Astrocyte (in vitro differentiated cells and primary cell): ENCODE results near the gene GSG1L. TPM values are rescaled to one million over a fixed set of nuclear protein-coding genes. Genes with fewer than 3 reads are reported as not detected.

Experiments used
- DNase-seq: peaks from one replicate; pipeline ENCODE4 v3.0.0-alpha.2; 2010; ENCODE audit warnings: low read depth
- FAIRE-seq: peaks from 2 replicates; lab custom pipeline; 2011; peaks lifted over from hg19 to GRCh38; lab: Jason Lieb, UNC
- H2AFZ ChIP-seq: 2 replicates; pipeline ENCODE4 v1.6.0; 2012; ENCODE audit warnings: low read depth, low read length, inconsistent platforms
- H3K27ac ChIP-seq: 2 replicates; pipeline ENCODE4 v1.5.1; 2011; ENCODE audit warnings: low read depth, low read length, inconsistent platforms
- H3K27me3 ChIP-seq: 2 replicates; pipeline ENCODE4 v1.6.0; 2011; ENCODE audit warnings: low read length, inconsistent platforms; ENCODE audit not compliant: insufficient read depth
- H3K36me3 ChIP-seq: 2 replicates; pipeline ENCODE4 v1.5.1; 2011; ENCODE audit warnings: low read length, inconsistent platforms; ENCODE audit not compliant: insufficient read depth
- H3K4me1 ChIP-seq: 2 replicates; pipeline ENCODE4 v1.5.1; 2011; ENCODE audit warnings: low read length, inconsistent platforms; ENCODE audit not compliant: insufficient read depth
- H3K4me2 ChIP-seq: 2 replicates; pipeline ENCODE4 v1.6.0; 2012; ENCODE audit warnings: low read length, inconsistent platforms
- H3K4me3 ChIP-seq: 2 replicates; pipeline ENCODE4 v1.5.1; 2011; ENCODE audit warnings: low read depth, mild to moderate bottlenecking, low read length, inconsistent platforms; ENCODE audit not compliant: insufficient read depth
- H3K79me2 ChIP-seq: 2 replicates; pipeline ENCODE4 v1.6.0; 2012; ENCODE audit warnings: mild to moderate bottlenecking, low read length, inconsistent platforms; ENCODE audit not compliant: insufficient read depth
- H3K9ac ChIP-seq: 2 replicates; pipeline ENCODE4 v1.6.0; 2012; ENCODE audit warnings: mild to moderate bottlenecking, low read length, inconsistent platforms
- H3K9me3 ChIP-seq: 2 replicates; pipeline ENCODE4 v1.5.1; 2012; ENCODE audit warnings: low read depth, mild to moderate bottlenecking, low read length, inconsistent platforms; ENCODE audit not compliant: insufficient read depth
- H4K20me1 ChIP-seq: 2 replicates; pipeline ENCODE4 v1.6.0; 2012; ENCODE audit warnings: low read length, inconsistent platforms; ENCODE audit not compliant: insufficient read depth
- H3K27ac Mint-ChIP-seq: one replicate; pipeline ENCODE4 v1.8.0; 2021; ENCODE audit warnings: mild to moderate bottlenecking, mixed read lengths; ENCODE audit not compliant: unreplicated experiment
- H3K27me3 Mint-ChIP-seq: one replicate; pipeline ENCODE4 v1.8.0; 2021; ENCODE audit warnings: low read depth, mixed read lengths; ENCODE audit not compliant: unreplicated experiment
- H3K36me3 Mint-ChIP-seq: one replicate; pipeline ENCODE4 v1.8.0; 2021; ENCODE audit warnings: low read depth, mixed read lengths; ENCODE audit not compliant: unreplicated experiment
- H3K4me1 Mint-ChIP-seq: one replicate; pipeline ENCODE4 v1.8.0; 2021; ENCODE audit warnings: low read depth, mixed read lengths; ENCODE audit not compliant: unreplicated experiment
- H3K4me3 Mint-ChIP-seq: one replicate; pipeline ENCODE4 v1.8.0; 2021; ENCODE audit warnings: mild to moderate bottlenecking, moderate library complexity, mixed read lengths; ENCODE audit not compliant: unreplicated experiment
- H3K9me3 Mint-ChIP-seq: one replicate; pipeline ENCODE4 v1.8.0; 2021; ENCODE audit warnings: mild to moderate bottlenecking, mixed read lengths; ENCODE audit not compliant: unreplicated experiment
- CTCF ChIP-seq: IDR thresholded peaks from 2 replicates; pipeline ENCODE4 v1.5.1; 2011; ENCODE audit warnings: low read depth, mild to moderate bottlenecking, inconsistent platforms, low read length, moderate library complexity; ENCODE audit not compliant: insufficient read depth
- EZH2 ChIP-seq: IDR thresholded peaks from 2 replicates; pipeline ENCODE4 v1.6.1; 2012; ENCODE audit warnings: mild to moderate bottlenecking, low read length, inconsistent platforms; ENCODE audit not compliant: insufficient read depth
- total RNA-seq: library from RNA; stranded (reverse); gene quantifications from 2 replicates; pipeline ENCODE4 v1.2.1, GENCODE V29; 2021

The GSG1L gene
- total RNA-seq, 1 donor from 2014 or later: not detected

GRCh38 chr16:27853101-27853500 is 210.4 kb downstream of the GSG1L start:
- no peak overlapping the region for H3K9ac ChIP-seq
- peaks cover 45% of the 10 kb centered on the region for H3K27me3 Mint-ChIP-seq

DNA sequence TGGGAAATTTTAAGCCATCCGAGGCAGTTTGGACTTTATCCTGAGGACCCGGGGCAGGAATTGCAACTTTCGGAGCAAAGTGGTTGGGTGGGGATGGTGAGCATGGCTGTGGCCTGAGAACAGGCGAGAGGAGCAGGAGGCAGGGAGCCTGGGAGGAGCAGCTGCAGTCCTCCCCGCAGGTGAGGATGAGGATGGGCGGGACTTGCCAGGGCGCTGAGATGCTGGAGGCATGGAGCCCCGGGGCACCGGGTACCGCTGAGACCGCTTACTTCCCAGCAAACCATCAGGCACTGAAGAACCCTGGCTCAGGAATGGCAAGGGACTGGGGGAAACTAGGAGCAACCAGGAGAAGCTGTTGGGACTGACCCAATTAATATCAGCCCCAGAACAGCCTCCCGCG is 210.8 kb downstream of the GSG1L start:
- Histone ChIP-seq H3K4me1 (no peaks in the 10 kb centered on the region), H3K4me2 (no peak overlapping the region), H2AFZ (no peak overlapping the region), H3K27ac (no peak overlapping the region), H3K4me3 (no peak overlapping the region), H3K9ac (no peak overlapping the region), H4K20me1 (no peaks in the 10 kb centered on the region), H3K9me3 (no peaks in the 10 kb centered on the region), H3K36me3 (no peaks in the 10 kb centered on the region), H3K27me3 (peaks cover 5% of the 10 kb centered on the region), H3K79me2 (no peaks in the 10 kb centered on the region)
- Mint-ChIP-seq H3K9me3 (peaks cover 4% of the 10 kb centered on the region), H3K4me1 (peaks cover 5% of the 10 kb centered on the region), H3K36me3 (peaks cover 5% of the 10 kb centered on the region), H3K4me3 (no peak overlapping the region), H3K27ac (no peak overlapping the region), H3K27me3 (peaks cover 41% of the 10 kb centered on the region)
- no peak for FAIRE-seq
- DNase-seq: no peak
- TF ChIP-seq EZH2: no peak
- TF ChIP-seq CTCF: no peak

More at GRCh38 chr16:27853101-27853500, 210.4 kb downstream of the GSG1L start:
- H3K4me1 Mint-ChIP-seq: peaks cover 5% of the 10 kb centered on the region
- H4K20me1 ChIP-seq: no peaks in the 10 kb centered on the region
- peaks cover 4% of the 10 kb centered on the region for H3K9me3 Mint-ChIP-seq
- FAIRE-seq (no peak), DNase-seq (no peak)
- peaks cover 5% of the 10 kb centered on the region for H3K36me3 Mint-ChIP-seq
- TF ChIP-seq CTCF (no peak), EZH2 (no peak)
- no peak overlapping the region for H3K4me3 ChIP-seq
- no peak overlapping the region for H3K4me3 Mint-ChIP-seq
- no peak overlapping the region for H3K27ac Mint-ChIP-seq
- no peak overlapping the region for H3K27ac ChIP-seq
- H3K9me3 ChIP-seq: no peaks in the 10 kb centered on the region
- H3K4me2 ChIP-seq: no peak overlapping the region
- no peak overlapping the region for H2AFZ ChIP-seq
- no peaks in the 10 kb centered on the region for H3K4me1 ChIP-seq
- H3K79me2 ChIP-seq: no peaks in the 10 kb centered on the region
- H3K27me3 ChIP-seq: peaks cover 5% of the 10 kb centered on the region
- H3K36me3 ChIP-seq: no peaks in the 10 kb centered on the region

DNA sequence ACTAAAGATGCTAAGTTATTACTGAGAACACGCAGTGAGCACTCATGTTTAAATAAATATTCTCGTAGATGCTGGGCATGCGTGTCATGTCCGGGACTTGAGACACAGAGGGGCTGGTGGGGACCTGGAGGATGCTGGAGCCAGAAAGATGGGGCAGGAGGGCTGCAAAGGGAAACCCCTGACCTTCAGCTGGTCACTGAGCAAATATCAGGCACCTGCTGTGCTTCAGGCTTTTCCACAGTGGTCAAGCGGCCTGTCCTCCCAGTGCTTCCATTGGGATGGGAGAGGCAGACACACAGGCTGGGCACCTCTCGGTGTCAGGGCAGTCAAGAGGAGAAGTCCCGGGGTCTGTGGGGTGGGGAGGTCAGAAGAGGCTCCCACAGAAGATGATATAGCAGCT is 211.4 kb downstream of the GSG1L start:
- no peak for FAIRE-seq
- DNase-seq: no peak
- Histone ChIP-seq H3K4me2 (no peak overlapping the region), H3K27me3 (peaks cover 5% of the 10 kb centered on the region), H3K4me1 (no peaks in the 10 kb centered on the region), H4K20me1 (no peaks in the 10 kb centered on the region), H3K27ac (no peak overlapping the region), H3K79me2 (no peaks in the 10 kb centered on the region), H3K9me3 (no peaks in the 10 kb centered on the region), H3K36me3 (no peaks in the 10 kb centered on the region), H3K9ac (no peak overlapping the region), H2AFZ (no peak overlapping the region), H3K4me3 (no peak overlapping the region)
- H3K4me1 Mint-ChIP-seq: peaks cover 5% of the 10 kb centered on the region
- H3K27me3 Mint-ChIP-seq: peaks cover 39% of the 10 kb centered on the region
- TF ChIP-seq CTCF (no peak), EZH2 (no peak)
- no peak overlapping the region for H3K27ac Mint-ChIP-seq
- H3K36me3 Mint-ChIP-seq: peaks cover 5% of the 10 kb centered on the region
- no peak overlapping the region for H3K4me3 Mint-ChIP-seq
- peaks cover 4% of the 10 kb centered on the region for H3K9me3 Mint-ChIP-seq
